ENCODE data around the gene MBD5. TPM values are rescaled to one million over a fixed set of nuclear protein-coding genes. Genes with fewer than 3 reads are reported as not detected.

Gene MBD5
- total and polyA plus RNA-seq, 2 of the 4 experiments (the other 2 are of a cell fraction): 9.8 to 14.2 TPM

GRCh38 chr2:148221926-148222325, 201.0 kb downstream of the MBD5 start:
- peaks cover 5% of the 10 kb centered on the region for H3K4me1 ChIP-seq (ENCODE audit: control insufficient read depth, insufficient read depth, low read length)
- H3K4me2 ChIP-seq (ENCODE audit: low read depth, low read length): no peak overlapping the region
- intact Hi-C loops (cut with micrococcal nuclease) (no loop called here), dilution Hi-C loops (cut with HindIII; ENCODE audit: low sequenced_read_pairs, unreplicated experiment) (no loop called here), in situ Hi-C loops (cut with MboI; ENCODE audit: low sequenced_read_pairs) (no loop called here)
- no CpG with 5 or more reads among the region's 2 CpGs for WGBS, 2 experiments (ENCODE audit: extremely low coverage in 2 of 2, insufficient read length in 1 of 2)
- H2BK15ac ChIP-seq (ENCODE audit: low read depth, low read length): no peak overlapping the region
- POLR2A ChIA-PET (ENCODE audit: unreplicated experiment): no interaction called here
- no peak overlapping the region for H2BK120ac ChIP-seq (ENCODE audit: low read depth, low read length)
- H2BK20ac ChIP-seq (ENCODE audit: low read depth, low read length): no peak overlapping the region
- H4K91ac ChIP-seq (ENCODE audit: insufficient read depth, low read depth, low read length): no peak overlapping the region
- H3K23ac ChIP-seq (ENCODE audit: low read depth, low read length): no peak overlapping the region
- no peak overlapping the region for H3K18ac ChIP-seq (ENCODE audit: low read depth, low read length)
- H2AK5ac ChIP-seq (ENCODE audit: low read depth, low read length): no peak overlapping the region
- H3K9ac ChIP-seq (ENCODE audit: low read depth, low read length): no peak overlapping the region
- H3K9me1 ChIP-seq (ENCODE audit: insufficient read depth, low read length): no peaks in the 10 kb centered on the region; the same call in 1 of the 2 replicates
- TF ChIP-seq RCOR1 (IDR thresholded peaks at IDR 0.05; ENCODE audit: insufficient replicate concordance, low read length): no peak
- no peak for TF ChIP-seq CEBPB (IDR thresholded peaks at IDR 0.05; ENCODE audit: low read depth, low read length)
- TF ChIP-seq USF2 (IDR thresholded peaks at IDR 0.05; ENCODE audit: low read depth, low read length): no peak
- no peak overlapping the region for H4K8ac ChIP-seq (ENCODE audit: low read depth in 2 of 2, low read length in 2 of 2)
- CTCF ChIA-PET: no interaction called here
- no TSS peak for BruUV-seq (replicated peaks)
- no peak overlapping the region for H3K4me3 ChIP-seq (ENCODE audit: insufficient read depth, low read depth, low read length)
- H3K36me3 ChIP-seq (ENCODE audit: control insufficient read depth, insufficient read depth, low read length): no peaks in the 10 kb centered on the region
- no peaks in the 10 kb centered on the region; a peak in 2 of 4 replicates for H3K79me1 ChIP-seq (ENCODE audit: low read depth in 1 of 2, low read length in 2 of 2)
- H2BK5ac ChIP-seq (ENCODE audit: low read depth, low read length, poor library complexity, severe bottlenecking): no peak overlapping the region
- H3K56ac ChIP-seq (ENCODE audit: extremely low read depth, insufficient read depth, low read length): no peak overlapping the region
- no peak for DNase-seq
- H3K4ac ChIP-seq (ENCODE audit: low read depth, low read length): no peak overlapping the region
- H3K14ac ChIP-seq (replicated peaks; ENCODE audit: low read depth, low read length): no peak overlapping the region
- H2AFZ ChIP-seq (replicated peaks; ENCODE audit: low read length, poor library complexity): no peak overlapping the region
- peaks cover 3% of the 10 kb centered on the region; the same call in 1 of the 2 replicates for H4K20me1 ChIP-seq (ENCODE audit: insufficient read depth, low read length)
- no peak overlapping the region for H3K27ac ChIP-seq (ENCODE audit: insufficient read depth, low read length)
- no peak for ATAC-seq (ENCODE audit: low read depth)
- H3K9me3 ChIP-seq (ENCODE audit: control insufficient read depth, insufficient read depth, low read length): no peaks in the 10 kb centered on the region
- H2AK9ac ChIP-seq (replicated peaks; ENCODE audit: low read depth, low read length, poor library complexity): no peak overlapping the region
- H4K5ac ChIP-seq (ENCODE audit: low read depth, low read length): no peak overlapping the region
- H3K27me3 ChIP-seq (ENCODE audit: control insufficient read depth, insufficient read depth, low read length): no peaks in the 10 kb centered on the region

Data from IMR-90 (cell line).